Caco-2 (cell line): ENCODE data around the gene PTX3. TPM values are rescaled to one million over a fixed set of nuclear protein-coding genes. Genes with fewer than 3 reads are reported as not detected.

Experiments used
- Bru-seq: library from RNA; stranded (reverse); fragments of 400-500 nt; gene quantifications from one replicate; lab custom pipeline; 2021; lab: Mats Ljungman, UMichigan
- BruChase-seq, 2 experiments: library from RNA; stranded (reverse); fragments of 400-500 nt; gene quantifications; one replicate each; lab custom pipeline; 2021; lab: Mats Ljungman, UMichigan
- BruUV-seq: library from RNA; stranded (reverse); fragments of 400-500 nt; replicated peaks from 2 replicates; lab custom pipeline; 2021; lab: Mats Ljungman, UMichigan
- CTCF ChIA-PET: fragments of 300-600 bp; sonication (Branson Sonifier 250); formaldehyde crosslinking; loops from one replicate; lab custom pipeline; 2022; ENCODE audit warnings: antibody characterized with exemption; lab: Charles Lee
- POLR2A ChIA-PET: fragments of 300-600 bp; sonication (Branson Sonifier 250); formaldehyde crosslinking; loops from one replicate; lab custom pipeline; 2022; ENCODE audit warnings: antibody characterized with exemption; lab: Charles Lee
- DNase-seq, 2 experiments: peaks; one replicate each; pipeline versions ENCODE4 v3.0.0 to v3.0.0-alpha.2; 2020 to 2022
- H3K27me3 ChIP-seq: replicated peaks from 2 replicates; pipeline ENCODE4 v1.6.0; 2011; ENCODE audit warnings: low read length; ENCODE audit not compliant: control insufficient read depth, insufficient read depth
- H3K36me3 ChIP-seq: 2 replicates; pipeline ENCODE4 v1.5.1; 2011; ENCODE audit warnings: low read length; ENCODE audit not compliant: control insufficient read depth, insufficient read depth
- H3K4me1 ChIP-seq: fragments of 250-450 bp; sonication (Bioruptor Pico); 2 replicates; pipeline ENCODE4 v1.5.1; 2020; ENCODE audit warnings: mild to moderate bottlenecking
- H3K4me3 ChIP-seq: 2 replicates; pipeline ENCODE4 v1.5.1; 2011; ENCODE audit warnings: low read depth, mild to moderate bottlenecking, control low read depth, low read length
- H3K9me3 ChIP-seq: fragments of 250-450 bp; sonication (Bioruptor Pico); 2 replicates; pipeline ENCODE4 v1.5.1; 2020; ENCODE audit warnings: mild to moderate bottlenecking, moderate library complexity
- H3K27ac Mint-ChIP-seq: one replicate; pipeline ENCODE4 v1.8.0; 2022; ENCODE audit warnings: mixed read lengths; ENCODE audit not compliant: unreplicated experiment
- H3K27me3 Mint-ChIP-seq: one replicate; pipeline ENCODE4 v1.8.0; 2022; ENCODE audit warnings: mixed read lengths; ENCODE audit not compliant: insufficient read depth, unreplicated experiment
- H3K36me3 Mint-ChIP-seq: one replicate; pipeline ENCODE4 v1.8.0; 2022; ENCODE audit warnings: mild to moderate bottlenecking, mixed read lengths; ENCODE audit not compliant: insufficient read depth, unreplicated experiment
- H3K4me1 Mint-ChIP-seq: one replicate; pipeline ENCODE4 v1.8.0; 2022; ENCODE audit warnings: low read depth, mixed read lengths; ENCODE audit not compliant: unreplicated experiment
- H3K4me3 Mint-ChIP-seq: one replicate; pipeline ENCODE4 v1.8.0; 2022; ENCODE audit warnings: mild to moderate bottlenecking, moderate library complexity, mixed read lengths; ENCODE audit not compliant: unreplicated experiment
- H3K9me3 Mint-ChIP-seq: one replicate; pipeline ENCODE4 v1.8.0; 2022; ENCODE audit warnings: mixed read lengths; ENCODE audit not compliant: unreplicated experiment
- intact Hi-C: fragments of 100-400 bp; cut with micrococcal nuclease; formaldehyde crosslinking; loops from one replicate; pipeline ENCODE4 v1.10.0; 2022; ENCODE audit not compliant: unreplicated experiment
- long read RNA-seq: library from polyadenylated mRNA; stranded (forward); transcript quantifications from one replicate; pipeline ENCODE4 v2.0.0, GENCODE V29; 2022
- total RNA-seq: library from RNA; stranded (reverse); gene quantifications from 2 replicates; pipeline ENCODE4 v1.2.3, GENCODE V29; 2022
- TF ChIP-seq, protein P1 (sequence below), 2 experiments: fragments of 200-600 bp in 1 of 2; IDR thresholded peaks; 1 replicate in 1 of 2; 2 replicates in 1 of 2; pipeline versions ENCODE4 v1.5.1 to v1.8.0; 2011 to 2022; ENCODE audit warnings: antibody characterized with exemption in 1 of 2, control low read depth in 1 of 2, inconsistent platforms in 1 of 2, low read depth in 1 of 2, low read length in 1 of 2, mild to moderate bottlenecking in 1 of 2, moderate library complexity in 1 of 2; ENCODE audit not compliant: insufficient read depth in 1 of 2, severe bottlenecking in 1 of 2, unreplicated experiment in 1 of 2

Gene PTX3
- 0.16 TPM in 1 of 2 replicates, not detected in the other for total RNA-seq
- percentile 13 among the genes with signal in this experiment for Bru-seq, nascent RNA
- BruChase-seq, experiment 1, labeled RNA remaining after a 2-hour chase = percentile 28 among the genes with signal in this experiment
- BruChase-seq, experiment 2, labeled RNA remaining after a 6-hour chase = percentile 15 among the genes with signal in this experiment
- long read RNA-seq, partial matches to known transcripts = 2 of 2 reads
- long read RNA-seq, other reads (novel, unspliced or antisense) = 0 of 2 reads

DNA sequence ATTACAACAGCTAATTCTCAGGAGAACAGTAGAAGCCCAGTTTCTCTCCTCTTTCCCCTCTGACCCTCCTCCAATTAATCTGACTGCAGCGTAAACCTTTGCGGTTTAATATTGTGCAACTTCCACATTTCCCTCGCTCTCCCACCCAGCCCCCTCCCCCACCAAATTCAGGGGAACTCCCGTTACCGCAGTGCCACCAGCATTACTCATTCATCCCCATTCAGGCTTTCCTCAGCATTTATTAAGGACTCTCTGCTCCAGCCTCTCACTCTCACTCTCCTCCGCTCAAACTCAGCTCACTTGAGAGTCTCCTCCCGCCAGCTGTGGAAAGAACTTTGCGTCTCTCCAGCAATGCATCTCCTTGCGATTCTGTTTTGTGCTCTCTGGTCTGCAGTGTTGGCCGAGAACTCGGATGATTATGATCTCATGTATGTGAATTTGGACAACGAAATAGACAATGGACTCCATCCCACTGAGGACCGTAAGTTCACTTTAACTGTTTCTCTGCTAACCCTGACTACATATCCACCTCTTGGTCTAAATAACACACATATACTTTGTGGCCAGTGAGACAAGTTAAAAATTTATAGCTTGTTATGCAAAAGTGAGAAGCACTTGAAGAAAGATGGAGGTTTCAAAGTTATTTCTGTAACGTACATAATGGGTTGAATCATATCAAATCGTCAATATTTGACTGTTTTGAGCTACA, at the start of gene PTX3:
Gene PTX3, plus strand, starts transcription at position 268 of the 709 bp plus-strand sequence. Its CDS starts 84 bp downstream, at position 352.
- H3K27me3 ChIP-seq = no peaks in the 10 kb centered on the region; the same call in 1 of the 2 replicates
- Mint-ChIP-seq H3K27me3 (peaks cover 21% of the 10 kb centered on the region), H3K4me1 (peaks cover 6% of the 10 kb centered on the region), H3K36me3 (no peaks in the 10 kb centered on the region), H3K9me3 (no peaks in the 10 kb centered on the region), H3K27ac (no peak within 1 kb of the TSS), H3K4me3 (peak within 1 kb of the TSS; percentile 74)
- H3K4me3 ChIP-seq = peak within 1 kb of the TSS; percentile 35
- POLR2A ChIA-PET = no interaction called here
- 0 out of 2 replicates have a peak, but pooled peaks cover 7% of the 10 kb centered on the region for H3K4me1 ChIP-seq
- BruUV-seq = no TSS peak
- no peaks in the 10 kb centered on the region for H3K36me3 ChIP-seq
- no peak for DNase-seq
- CTCF ChIA-PET = interaction anchor here (0.7 kb wide), 1 partner anchor 26 kb away, joined by 3 read pairs; no protein-coding TSS in a partner anchor
- H3K9me3 ChIP-seq = no peaks in the 10 kb centered on the region
- TF ChIP-seq, protein P1, sequence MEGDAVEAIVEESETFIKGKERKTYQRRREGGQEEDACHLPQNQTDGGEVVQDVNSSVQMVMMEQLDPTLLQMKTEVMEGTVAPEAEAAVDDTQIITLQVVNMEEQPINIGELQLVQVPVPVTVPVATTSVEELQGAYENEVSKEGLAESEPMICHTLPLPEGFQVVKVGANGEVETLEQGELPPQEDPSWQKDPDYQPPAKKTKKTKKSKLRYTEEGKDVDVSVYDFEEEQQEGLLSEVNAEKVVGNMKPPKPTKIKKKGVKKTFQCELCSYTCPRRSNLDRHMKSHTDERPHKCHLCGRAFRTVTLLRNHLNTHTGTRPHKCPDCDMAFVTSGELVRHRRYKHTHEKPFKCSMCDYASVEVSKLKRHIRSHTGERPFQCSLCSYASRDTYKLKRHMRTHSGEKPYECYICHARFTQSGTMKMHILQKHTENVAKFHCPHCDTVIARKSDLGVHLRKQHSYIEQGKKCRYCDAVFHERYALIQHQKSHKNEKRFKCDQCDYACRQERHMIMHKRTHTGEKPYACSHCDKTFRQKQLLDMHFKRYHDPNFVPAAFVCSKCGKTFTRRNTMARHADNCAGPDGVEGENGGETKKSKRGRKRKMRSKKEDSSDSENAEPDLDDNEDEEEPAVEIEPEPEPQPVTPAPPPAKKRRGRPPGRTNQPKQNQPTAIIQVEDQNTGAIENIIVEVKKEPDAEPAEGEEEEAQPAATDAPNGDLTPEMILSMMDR (IDR thresholded peaks at IDR 0.05; ENCODE audit: insufficient read depth in 1 of 2, low read depth in 1 of 2, low read length in 1 of 2, severe bottlenecking in 1 of 2, unreplicated experiment in 1 of 2) = no peak
- intact Hi-C loops = no loop called here

DNA sequence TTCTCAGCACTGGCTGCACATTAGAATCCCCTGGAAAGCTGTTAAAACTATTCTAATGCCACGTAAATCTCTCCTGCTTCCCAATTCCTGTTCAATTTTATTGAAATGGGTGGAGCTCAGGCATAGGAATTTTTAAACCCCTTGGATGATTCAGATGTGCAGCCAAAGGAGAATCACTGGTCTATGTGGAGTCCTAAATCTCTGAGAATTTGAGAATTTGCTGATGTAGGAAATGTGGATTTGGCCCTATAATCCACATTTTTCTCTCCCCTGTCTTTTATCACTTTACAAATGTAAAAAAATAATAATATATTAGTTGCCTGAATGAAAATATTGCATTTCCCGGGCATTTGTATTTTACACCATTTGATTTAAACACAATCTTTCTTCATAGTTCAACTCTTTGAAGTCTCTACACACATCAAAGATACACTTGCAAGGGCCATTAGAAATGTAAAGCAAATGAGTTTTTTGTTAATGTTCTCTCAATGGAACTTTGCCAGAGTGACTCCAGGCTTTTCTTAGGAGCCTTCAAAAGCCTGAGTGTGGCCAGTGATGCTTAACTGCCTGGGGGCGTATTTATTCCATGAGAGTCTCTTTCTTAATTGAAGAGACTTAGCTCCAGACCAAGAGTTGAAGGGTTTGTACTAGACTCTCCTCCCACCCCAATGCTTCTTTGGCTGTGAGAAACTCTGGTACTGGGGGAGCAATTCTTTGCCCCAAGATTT, 48.8 kb upstream of the PTX3 start:
- Histone ChIP-seq H3K36me3 (no peaks in the 10 kb centered on the region), H3K27me3 (no peaks in the 10 kb centered on the region), H3K4me1 (no peaks in the 10 kb centered on the region), H3K9me3 (peaks cover 2% of the 10 kb centered on the region; the same call in 1 of the 2 replicates), H3K4me3 (no peak overlapping the region)
- Mint-ChIP-seq H3K9me3 (peaks cover 11% of the 10 kb centered on the region), H3K36me3 (no peaks in the 10 kb centered on the region), H3K27me3 (peaks cover 11% of the 10 kb centered on the region), H3K4me3 (no peak overlapping the region), H3K27ac (no peak overlapping the region), H3K4me1 (no peaks in the 10 kb centered on the region)
- ChIA-PET CTCF (no interaction called here), POLR2A (no interaction called here)
- intact Hi-C loops = no loop called here
- no peak for DNase-seq
- TF ChIP-seq, protein P1 (IDR thresholded peaks at IDR 0.05; ENCODE audit: insufficient read depth in 1 of 2, low read depth in 1 of 2, low read length in 1 of 2, severe bottlenecking in 1 of 2, unreplicated experiment in 1 of 2) = no peak
- BruUV-seq = no TSS peak

DNA sequence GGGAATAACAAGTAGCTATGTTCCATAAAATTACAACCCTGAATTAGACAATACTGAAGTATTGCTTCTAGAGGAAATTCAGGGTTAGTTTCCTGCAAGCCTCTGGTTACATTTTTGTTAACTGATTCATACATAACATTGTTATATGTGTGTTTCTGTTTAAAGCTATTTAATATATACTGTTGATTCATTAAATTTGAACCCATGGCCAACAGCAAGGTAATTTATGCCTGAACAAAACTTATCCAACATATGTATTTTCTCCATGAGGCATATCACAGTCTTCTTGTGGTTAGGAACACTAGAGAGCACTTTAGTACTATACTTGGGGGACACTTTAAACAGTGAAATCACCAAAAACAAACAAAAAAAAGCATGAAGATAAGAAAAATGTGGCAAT, 47.7 kb upstream of the PTX3 start:
- DNase-seq = no peak
- no peaks in the 10 kb centered on the region for H3K27me3 ChIP-seq
- no peaks in the 10 kb centered on the region for H3K36me3 ChIP-seq
- no peaks in the 10 kb centered on the region for H3K4me1 ChIP-seq
- intact Hi-C loops = no loop called here
- H3K4me1 Mint-ChIP-seq = no peaks in the 10 kb centered on the region
- H3K9me3 ChIP-seq = peaks cover 2% of the 10 kb centered on the region; the same call in 1 of the 2 replicates
- H3K36me3 Mint-ChIP-seq = no peaks in the 10 kb centered on the region
- H3K4me3 Mint-ChIP-seq = no peak overlapping the region
- no peak overlapping the region for H3K4me3 ChIP-seq
- CTCF ChIA-PET = no interaction called here
- H3K9me3 Mint-ChIP-seq = peaks cover 11% of the 10 kb centered on the region
- no TSS peak for BruUV-seq
- POLR2A ChIA-PET = no interaction called here
- no peak overlapping the region for H3K27ac Mint-ChIP-seq
- TF ChIP-seq, protein P1 (IDR thresholded peaks at IDR 0.05; ENCODE audit: insufficient read depth in 1 of 2, low read depth in 1 of 2, low read length in 1 of 2, severe bottlenecking in 1 of 2, unreplicated experiment in 1 of 2) = no peak
- H3K27me3 Mint-ChIP-seq = peaks cover 12% of the 10 kb centered on the region
